HCT116 (cell line): ENCODE data around the gene YDJC. TPM values are rescaled to one million over a fixed set of nuclear protein-coding genes. Genes with fewer than 3 reads are reported as not detected.

Experiments used
- ATAC-seq: fragments of 200-7000 bp; cut with Tn5 transposase; 2 replicates; pipeline ENCODE4 v1.9.1; 2020; ENCODE audit warnings: mild to moderate bottlenecking, moderate library complexity
- BruUV-seq: library from RNA; stranded (reverse); fragments of 400-500 nt; replicated peaks from 2 replicates; lab custom pipeline; 2021; lab: Mats Ljungman, UMichigan
- CTCF ChIA-PET: fragments of 300-600 bp; sonication (Branson Sonifier 250); formaldehyde crosslinking; loops from one replicate; lab custom pipeline; 2021; ENCODE audit warnings: antibody characterized with exemption; lab: Charles Lee
- POLR2A ChIA-PET: fragments of 300-600, 350-600 bp; sonication (Branson Sonifier 250); formaldehyde crosslinking; loops from one replicate; lab custom pipeline; 2021; ENCODE audit warnings: antibody characterized with exemption; lab: Charles Lee
- RAD21 ChIA-PET, 2 experiments: fragments of 300-600 bp; sonication (Branson Sonifier 250); formaldehyde crosslinking; loops; one replicate each; lab custom pipeline; 2023; ENCODE audit warnings: low total read pairs in 2 of 2; ENCODE audit not compliant: uncharacterized antibody in 2 of 2, unreplicated experiment in 2 of 2, low non-redundant PET in 1 of 2; lab: Charles Lee
- DNase-seq: peaks from one replicate; pipeline ENCODE4 v3.0.0-alpha.2; 2010; ENCODE audit warnings: low read depth, low spot score
- H2AFZ ChIP-seq: fragments of 200-600 bp; shearing (Covaris generic), sonication (generic); 2 replicates; pipeline ENCODE4 v1.6.1; 2017; ENCODE audit warnings: low read depth, mixed run types, mixed read lengths, antibody characterized with exemption, low read length; ENCODE audit not compliant: poor library complexity, severe bottlenecking
- H3K27ac ChIP-seq: 2 replicates; pipeline ENCODE4 v1.5.1; 2012; ENCODE audit warnings: low read depth, low read length
- H3K27me3 ChIP-seq: fragments of 200-600 bp; sonication (generic); 2 replicates; pipeline ENCODE4 v1.6.1; 2016; ENCODE audit warnings: mixed run types, low read length, mixed read lengths; ENCODE audit not compliant: insufficient read depth
- H3K36me3 ChIP-seq, 2 experiments: fragments of 200-500 bp in 1 of 2; fragments of 200-600 bp in 1 of 2; sonication (Bioruptor generic) in 1 of 2; sonication (generic) in 1 of 2; 2 replicates each; pipeline versions ENCODE4 v1.5.1 to v1.6.1; 2014 to 2016; ENCODE audit warnings: low read length in 2 of 2, inconsistent platforms in 1 of 2, mixed read lengths in 1 of 2, mixed run types in 1 of 2; ENCODE audit not compliant: insufficient read depth in 2 of 2, control insufficient read depth in 1 of 2
- H3K4me1 ChIP-seq, 2 experiments: fragments of 200-600 bp in 1 of 2; sonication (generic) in 1 of 2; 2 replicates each; pipeline versions ENCODE4 v1.5.1 to v1.6.1; 2012 to 2017; ENCODE audit warnings: low read length in 2 of 2, inconsistent platforms in 1 of 2, mild to moderate bottlenecking in 1 of 2, mixed read lengths in 1 of 2, mixed run types in 1 of 2, moderate library complexity in 1 of 2; ENCODE audit not compliant: insufficient read depth in 2 of 2, control insufficient read depth in 1 of 2
- H3K4me2 ChIP-seq: fragments of 200-600 bp; sonication (generic); 2 replicates; pipeline ENCODE4 v1.6.1; 2017; ENCODE audit warnings: mixed run types, low read length, mixed read lengths
- H3K4me3 ChIP-seq, 2 experiments: fragments of 200-600 bp in 1 of 2; sonication (generic) in 1 of 2; replicated peaks in 1 of 2; 2 replicates each; pipeline ENCODE4 v1.5.1; 2011 to 2016; ENCODE audit warnings: low read length in 2 of 2, control low read depth in 1 of 2, low read depth in 1 of 2, mild to moderate bottlenecking in 1 of 2, mixed read lengths in 1 of 2, mixed run types in 1 of 2
- H3K79me2 ChIP-seq: fragments of 200-600 bp; sonication (generic); 2 replicates; pipeline ENCODE4 v1.6.1; 2017; ENCODE audit warnings: mild to moderate bottlenecking, mixed run types, low read length, moderate library complexity, mixed read lengths; ENCODE audit not compliant: insufficient read depth
- H3K9ac ChIP-seq: fragments of 200-600 bp; sonication (generic); 2 replicates; pipeline ENCODE4 v1.6.1; 2016; ENCODE audit warnings: low read length, mixed read lengths
- H3K9me2 ChIP-seq: fragments of 200-600 bp; sonication (generic), shearing (Covaris generic); 2 replicates; pipeline ENCODE4 v1.6.1; 2017; ENCODE audit warnings: mixed run types, mild to moderate bottlenecking, moderate library complexity; ENCODE audit not compliant: insufficient read depth
- H3K9me3 ChIP-seq, 2 experiments: fragments of 200-500 bp in 1 of 2; fragments of 200-600 bp in 1 of 2; sonication (Bioruptor generic) in 1 of 2; sonication (generic) in 1 of 2; 2 replicates each; pipeline ENCODE4 v1.6.1; 2014 to 2017; ENCODE audit warnings: low read length in 2 of 2, mixed read lengths in 2 of 2, inconsistent platforms in 1 of 2, low read depth in 1 of 2, mild to moderate bottlenecking in 1 of 2, mixed run types in 1 of 2, moderate library complexity in 1 of 2; ENCODE audit not compliant: control insufficient read depth in 1 of 2, insufficient read depth in 1 of 2
- H4K20me1 ChIP-seq: fragments of 200-600 bp; sonication (generic), shearing (Covaris generic); 2 replicates; pipeline ENCODE4 v1.6.1; 2017; ENCODE audit warnings: mixed run types, mild to moderate bottlenecking, moderate library complexity; ENCODE audit not compliant: insufficient read depth
- EGR1 ChIP-seq: IDR thresholded peaks from 2 replicates; pipeline ENCODE4 v1.6.1; 2012; ENCODE audit warnings: low read depth
- JUND ChIP-seq: IDR thresholded peaks from 2 replicates; pipeline ENCODE4 v1.6.1; 2012
- TCF7L2 ChIP-seq: IDR thresholded peaks from 2 replicates; pipeline ENCODE4 v1.7.0; 2011; ENCODE audit warnings: borderline replicate concordance, inconsistent platforms; ENCODE audit not compliant: insufficient read depth, insufficient read length; ENCODE audit errors: extremely low read depth
- intact Hi-C: fragments of 100-400 bp; cut with micrococcal nuclease; formaldehyde crosslinking; loops from 2 replicates; pipeline ENCODE4 v1.10.0; 2022
- total RNA-seq: library from RNA; stranded (reverse); gene quantifications from one replicate; pipeline ENCODE4 v1.2.1, GENCODE V29; 2021; ENCODE audit not compliant: unreplicated experiment
- TF ChIP-seq, protein P1 (sequence below): IDR thresholded peaks from 2 replicates; pipeline ENCODE4 v1.6.1; 2012; ENCODE audit warnings: low read depth
- TF ChIP-seq, protein P2 (sequence below): IDR thresholded peaks from 2 replicates; pipeline ENCODE4 v1.6.1; 2011; ENCODE audit warnings: mild to moderate bottlenecking, low read length, moderate library complexity; ENCODE audit not compliant: insufficient replicate concordance; ENCODE audit errors: extremely low read depth

Gene YDJC
- total RNA-seq, 1 experiment from 2014 or later = 78.3 TPM

DNA sequence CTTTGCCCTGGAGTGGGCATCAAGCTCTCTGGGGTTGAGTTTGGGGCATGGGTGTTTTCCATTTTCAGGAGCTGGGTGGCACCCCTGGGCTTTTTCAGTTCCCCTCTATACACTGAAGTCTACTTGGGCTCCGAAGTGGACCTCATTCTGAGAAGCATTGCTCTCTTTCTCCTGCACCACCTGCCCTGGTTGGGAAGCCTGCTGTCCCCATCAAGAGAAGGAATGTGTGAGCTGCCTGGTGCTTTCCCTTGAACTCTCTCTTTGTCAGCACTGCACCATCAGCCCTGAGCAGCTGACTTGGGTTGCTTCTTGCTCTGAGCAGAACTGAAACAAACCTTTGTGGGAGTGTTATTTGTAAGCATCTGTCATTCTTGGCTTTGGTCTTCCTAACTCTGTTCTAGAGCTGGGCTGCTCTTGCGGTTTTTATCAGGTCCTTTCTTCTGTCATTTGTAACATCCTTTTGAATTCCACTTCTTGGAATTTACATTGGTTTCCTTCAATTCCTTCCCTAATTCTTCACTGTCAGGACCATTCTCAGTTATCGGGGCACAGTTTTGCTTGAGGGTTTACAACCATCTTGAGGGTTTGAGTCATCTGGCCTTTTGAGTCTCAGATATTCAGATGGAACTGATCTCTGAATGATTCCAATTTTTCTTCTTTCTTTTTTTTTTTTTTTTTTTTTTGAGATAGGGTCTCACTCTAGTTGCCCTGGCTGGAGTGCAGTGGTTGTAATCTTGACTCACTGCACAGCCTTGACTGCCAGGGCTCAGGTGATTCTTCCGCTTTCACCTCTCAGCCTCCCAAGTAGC lies 41.8 kb downstream of the YDJC start:
- ChIA-PET RAD21 (interaction anchor here in 1 of 2 experiments (1.2 kb wide), 1 partner anchor 59 kb away, joined by 4 read pairs; no protein-coding TSS in a partner anchor), POLR2A (no interaction called here), CTCF (no interaction called here)
- Histone ChIP-seq H3K79me2 (peaks cover 98% of the 10 kb centered on the region), H3K4me3 (no peak overlapping the region), H3K27me3 (no peaks in the 10 kb centered on the region), H3K4me2 (no peak overlapping the region), H3K9ac (no peak overlapping the region), H3K9me3 (no peaks in the 10 kb centered on the region), H2AFZ (no peak overlapping the region), H4K20me1 (peaks cover 25% of the 10 kb centered on the region; the same call in 1 of the 2 replicates), H3K36me3 (peaks cover 0 to 3% of the 10 kb centered on the region in 2 experiments; a peak in 1 of 4 replicates), H3K4me1 (no peaks in the 10 kb centered on the region), H3K27ac (no peak overlapping the region), H3K9me2 (no peaks in the 10 kb centered on the region)
- ATAC-seq (no peak), DNase-seq (no peak)
- intact Hi-C loops = no loop called here
- TF ChIP-seq, protein P1, sequence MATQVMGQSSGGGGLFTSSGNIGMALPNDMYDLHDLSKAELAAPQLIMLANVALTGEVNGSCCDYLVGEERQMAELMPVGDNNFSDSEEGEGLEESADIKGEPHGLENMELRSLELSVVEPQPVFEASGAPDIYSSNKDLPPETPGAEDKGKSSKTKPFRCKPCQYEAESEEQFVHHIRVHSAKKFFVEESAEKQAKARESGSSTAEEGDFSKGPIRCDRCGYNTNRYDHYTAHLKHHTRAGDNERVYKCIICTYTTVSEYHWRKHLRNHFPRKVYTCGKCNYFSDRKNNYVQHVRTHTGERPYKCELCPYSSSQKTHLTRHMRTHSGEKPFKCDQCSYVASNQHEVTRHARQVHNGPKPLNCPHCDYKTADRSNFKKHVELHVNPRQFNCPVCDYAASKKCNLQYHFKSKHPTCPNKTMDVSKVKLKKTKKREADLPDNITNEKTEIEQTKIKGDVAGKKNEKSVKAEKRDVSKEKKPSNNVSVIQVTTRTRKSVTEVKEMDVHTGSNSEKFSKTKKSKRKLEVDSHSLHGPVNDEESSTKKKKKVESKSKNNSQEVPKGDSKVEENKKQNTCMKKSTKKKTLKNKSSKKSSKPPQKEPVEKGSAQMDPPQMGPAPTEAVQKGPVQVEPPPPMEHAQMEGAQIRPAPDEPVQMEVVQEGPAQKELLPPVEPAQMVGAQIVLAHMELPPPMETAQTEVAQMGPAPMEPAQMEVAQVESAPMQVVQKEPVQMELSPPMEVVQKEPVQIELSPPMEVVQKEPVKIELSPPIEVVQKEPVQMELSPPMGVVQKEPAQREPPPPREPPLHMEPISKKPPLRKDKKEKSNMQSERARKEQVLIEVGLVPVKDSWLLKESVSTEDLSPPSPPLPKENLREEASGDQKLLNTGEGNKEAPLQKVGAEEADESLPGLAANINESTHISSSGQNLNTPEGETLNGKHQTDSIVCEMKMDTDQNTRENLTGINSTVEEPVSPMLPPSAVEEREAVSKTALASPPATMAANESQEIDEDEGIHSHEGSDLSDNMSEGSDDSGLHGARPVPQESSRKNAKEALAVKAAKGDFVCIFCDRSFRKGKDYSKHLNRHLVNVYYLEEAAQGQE = no peak
- TF ChIP-seq, protein P2, sequence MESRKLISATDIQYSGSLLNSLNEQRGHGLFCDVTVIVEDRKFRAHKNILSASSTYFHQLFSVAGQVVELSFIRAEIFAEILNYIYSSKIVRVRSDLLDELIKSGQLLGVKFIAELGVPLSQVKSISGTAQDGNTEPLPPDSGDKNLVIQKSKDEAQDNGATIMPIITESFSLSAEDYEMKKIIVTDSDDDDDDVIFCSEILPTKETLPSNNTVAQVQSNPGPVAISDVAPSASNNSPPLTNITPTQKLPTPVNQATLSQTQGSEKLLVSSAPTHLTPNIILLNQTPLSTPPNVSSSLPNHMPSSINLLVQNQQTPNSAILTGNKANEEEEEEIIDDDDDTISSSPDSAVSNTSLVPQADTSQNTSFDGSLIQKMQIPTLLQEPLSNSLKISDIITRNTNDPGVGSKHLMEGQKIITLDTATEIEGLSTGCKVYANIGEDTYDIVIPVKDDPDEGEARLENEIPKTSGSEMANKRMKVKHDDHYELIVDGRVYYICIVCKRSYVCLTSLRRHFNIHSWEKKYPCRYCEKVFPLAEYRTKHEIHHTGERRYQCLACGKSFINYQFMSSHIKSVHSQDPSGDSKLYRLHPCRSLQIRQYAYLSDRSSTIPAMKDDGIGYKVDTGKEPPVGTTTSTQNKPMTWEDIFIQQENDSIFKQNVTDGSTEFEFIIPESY = no peak
- TF ChIP-seq EGR1 (no peak), TCF7L2 (no peak), JUND (no peak)
- BruUV-seq = no TSS peak
